ENCODE data around the gene DRGX. TPM values are rescaled to one million over a fixed set of nuclear protein-coding genes. Genes with fewer than 3 reads are reported as not detected.

DRGX gene
- total and polyA plus RNA-seq, 10 of the 15 experiments (the other 5 are each of a cell fraction or from before 2014, with no cell fraction given): not detected

DNA sequence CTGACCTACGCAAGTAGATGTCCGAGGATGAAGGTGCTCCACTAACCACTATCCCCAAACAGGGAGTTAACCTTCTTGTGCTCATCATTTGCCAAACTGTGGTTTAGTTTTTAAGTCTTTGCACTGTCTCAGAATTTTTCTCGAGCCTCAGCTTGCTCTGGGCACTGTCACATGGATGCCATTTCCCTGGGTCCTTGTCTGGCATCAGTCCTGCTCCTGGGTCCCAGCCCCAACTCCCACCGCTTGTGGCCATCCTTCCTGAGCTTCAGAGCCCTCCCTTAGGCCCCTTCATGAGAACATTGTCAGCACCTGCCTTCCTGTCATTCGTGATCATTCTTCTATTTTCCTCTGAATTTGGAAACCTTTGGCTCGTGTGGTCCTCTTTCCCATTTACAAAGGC, 63.1 kb downstream of the DRGX start:
- Histone ChIP-seq H3K4me1 (ENCODE audit: control insufficient read depth, insufficient read depth, low read length) (no peaks in the 10 kb centered on the region), H3K27ac (ENCODE audit: control insufficient read depth, insufficient read depth) (no peak overlapping the region), H3K9ac (ENCODE audit: control insufficient read depth, insufficient read depth, low read length) (no peak overlapping the region), H3K27me3 (replicated peaks in 1 of 2; ENCODE audit: control insufficient read depth in 2 of 2, insufficient read depth in 2 of 2, low read length in 1 of 2) (peaks cover 2 to 5% of the 10 kb centered on the region in 2 experiments; a peak in 2 of 4 replicates), H3K9me3 (replicated peaks; ENCODE audit: control insufficient read depth, insufficient read depth, low read length) (peaks cover 2% of the 10 kb centered on the region; the same call in 2 of the 3 replicates), H3K4me3 (no peak overlapping the region), H4K20me1 (ENCODE audit: control insufficient read depth, insufficient read depth) (no peaks in the 10 kb centered on the region), H3K4me2 (ENCODE audit: control insufficient read depth, insufficient read depth) (no peak overlapping the region), H3K79me2 (ENCODE audit: control insufficient read depth, insufficient read depth, low read length) (no peaks in the 10 kb centered on the region), H2AFZ (ENCODE audit: control insufficient read depth, low read depth, low read length) (no peak overlapping the region), H3K36me3 (ENCODE audit: control insufficient read depth in 2 of 2, insufficient read depth in 2 of 2, low read length in 1 of 2) (no peaks in the 10 kb centered on the region)
- POLR2A ChIA-PET: no interaction called here
- intact Hi-C loops (cut with micrococcal nuclease; ENCODE audit: unreplicated experiment): no loop called here
- in situ Hi-C loops (cut with MboI): no loop called here
- DNase-seq (ENCODE audit: low read depth, low spot score): no peak
- no TSS peak for BruUV-seq (replicated peaks)
- ATAC-seq: no peak
- CTCF ChIA-PET: no interaction called here
- WGBS (ENCODE audit: insufficient coverage, insufficient replicate concordance, low lambda C conversion rate, missing lambda C conversion rate): 26% methylated on average over 6 of the region's 6 CpGs
- FAIRE-seq: no peak
- RAD21 ChIA-PET (ENCODE audit: unreplicated experiment): no interaction called here
- no peak for TF ChIP-seq EED (IDR thresholded peaks at IDR 0.05; ENCODE audit: low read depth)
- no peak for TF ChIP-seq SP1 (IDR thresholded peaks at IDR 0.05; ENCODE audit: low read depth, low read length)
- TF ChIP-seq IKZF2 (IDR thresholded peaks at IDR 0.05): no peak
- TF ChIP-seq, protein P1, sequence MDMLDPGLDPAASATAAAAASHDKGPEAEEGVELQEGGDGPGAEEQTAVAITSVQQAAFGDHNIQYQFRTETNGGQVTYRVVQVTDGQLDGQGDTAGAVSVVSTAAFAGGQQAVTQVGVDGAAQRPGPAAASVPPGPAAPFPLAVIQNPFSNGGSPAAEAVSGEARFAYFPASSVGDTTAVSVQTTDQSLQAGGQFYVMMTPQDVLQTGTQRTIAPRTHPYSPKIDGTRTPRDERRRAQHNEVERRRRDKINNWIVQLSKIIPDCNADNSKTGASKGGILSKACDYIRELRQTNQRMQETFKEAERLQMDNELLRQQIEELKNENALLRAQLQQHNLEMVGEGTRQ (IDR thresholded peaks at IDR 0.05; ENCODE audit: borderline replicate concordance, low read depth, low read length): no peak
- TF ChIP-seq POLR2AphosphoS2 (IDR thresholded peaks at IDR 0.05; ENCODE audit: low read depth, low read length): no peak
- no peak for TF ChIP-seq NFYA (IDR thresholded peaks at IDR 0.05; ENCODE audit: borderline replicate concordance, low read depth, low read length)
- TF ChIP-seq GATAD2B (conservative IDR thresholded peaks at IDR 0.05; ENCODE audit: low read depth): no peak
- TF ChIP-seq HDAC6 (IDR thresholded peaks at IDR 0.05; ENCODE audit: unreplicated experiment): no peak
- TF ChIP-seq CREB1 (IDR thresholded peaks at IDR 0.05; ENCODE audit: low read depth): no peak
- no peak for TF ChIP-seq NFYB (IDR thresholded peaks at IDR 0.05; ENCODE audit: insufficient read depth, low read depth, low read length)
- TF ChIP-seq CHD1 (IDR thresholded peaks at IDR 0.05; ENCODE audit: low read depth, low read length): no peak
- TF ChIP-seq RAD21 (IDR thresholded peaks at IDR 0.05; ENCODE audit: insufficient read depth, low read depth, low read length): no peak
- no peak for TF ChIP-seq SREBF1 (IDR thresholded peaks at IDR 0.05; ENCODE audit: low read length)
- TF ChIP-seq, protein P2, sequence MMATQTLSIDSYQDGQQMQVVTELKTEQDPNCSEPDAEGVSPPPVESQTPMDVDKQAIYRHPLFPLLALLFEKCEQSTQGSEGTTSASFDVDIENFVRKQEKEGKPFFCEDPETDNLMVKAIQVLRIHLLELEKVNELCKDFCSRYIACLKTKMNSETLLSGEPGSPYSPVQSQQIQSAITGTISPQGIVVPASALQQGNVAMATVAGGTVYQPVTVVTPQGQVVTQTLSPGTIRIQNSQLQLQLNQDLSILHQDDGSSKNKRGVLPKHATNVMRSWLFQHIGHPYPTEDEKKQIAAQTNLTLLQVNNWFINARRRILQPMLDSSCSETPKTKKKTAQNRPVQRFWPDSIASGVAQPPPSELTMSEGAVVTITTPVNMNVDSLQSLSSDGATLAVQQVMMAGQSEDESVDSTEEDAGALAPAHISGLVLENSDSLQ (IDR thresholded peaks at IDR 0.05): no peak
- TF ChIP-seq NR2F1 (conservative IDR thresholded peaks at IDR 0.05): no peak
- TF ChIP-seq, protein P3, sequence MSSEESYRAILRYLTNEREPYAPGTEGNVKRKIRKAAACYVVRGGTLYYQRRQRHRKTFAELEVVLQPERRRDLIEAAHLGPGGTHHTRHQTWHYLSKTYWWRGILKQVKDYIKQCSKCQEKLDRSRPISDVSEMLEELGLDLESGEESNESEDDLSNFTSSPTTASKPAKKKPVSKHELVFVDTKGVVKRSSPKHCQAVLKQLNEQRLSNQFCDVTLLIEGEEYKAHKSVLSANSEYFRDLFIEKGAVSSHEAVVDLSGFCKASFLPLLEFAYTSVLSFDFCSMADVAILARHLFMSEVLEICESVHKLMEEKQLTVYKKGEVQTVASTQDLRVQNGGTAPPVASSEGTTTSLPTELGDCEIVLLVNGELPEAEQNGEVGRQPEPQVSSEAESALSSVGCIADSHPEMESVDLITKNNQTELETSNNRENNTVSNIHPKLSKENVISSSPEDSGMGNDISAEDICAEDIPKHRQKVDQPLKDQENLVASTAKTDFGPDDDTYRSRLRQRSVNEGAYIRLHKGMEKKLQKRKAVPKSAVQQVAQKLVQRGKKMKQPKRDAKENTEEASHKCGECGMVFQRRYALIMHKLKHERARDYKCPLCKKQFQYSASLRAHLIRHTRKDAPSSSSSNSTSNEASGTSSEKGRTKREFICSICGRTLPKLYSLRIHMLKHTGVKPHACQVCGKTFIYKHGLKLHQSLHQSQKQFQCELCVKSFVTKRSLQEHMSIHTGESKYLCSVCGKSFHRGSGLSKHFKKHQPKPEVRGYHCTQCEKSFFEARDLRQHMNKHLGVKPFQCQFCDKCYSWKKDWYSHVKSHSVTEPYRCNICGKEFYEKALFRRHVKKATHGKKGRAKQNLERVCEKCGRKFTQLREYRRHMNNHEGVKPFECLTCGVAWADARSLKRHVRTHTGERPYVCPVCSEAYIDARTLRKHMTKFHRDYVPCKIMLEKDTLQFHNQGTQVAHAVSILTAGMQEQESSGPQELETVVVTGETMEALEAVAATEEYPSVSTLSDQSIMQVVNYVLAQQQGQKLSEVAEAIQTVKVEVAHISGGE (CRISPR knock-in tag; IDR thresholded peaks at IDR 0.05): no peak
- TF ChIP-seq EP300 (IDR thresholded peaks at IDR 0.05; ENCODE audit: borderline replicate concordance in 1 of 2, control insufficient read depth in 1 of 2, low read depth in 2 of 2, low read length in 2 of 2): no peak
- no peak for TF ChIP-seq TBL1XR1 (IDR thresholded peaks at IDR 0.05; ENCODE audit: low read depth, low read length)
- SMC1A ChIA-PET (ENCODE audit: uncharacterized antibody, unreplicated experiment): no interaction called here

Data from GM12878 (cell line).